Occipital lobe (tissue), 2 donors: Measurements from ENCODE around the gene NEU3. TPM values are rescaled to one million over a fixed set of nuclear protein-coding genes. Genes with fewer than 3 reads are reported as not detected.
"Not testable (repeated sequence)": the region's sequence is repeated elsewhere in the genome, so short reads cannot be mapped to it uniquely, and the experiment has no call there.

Source experiments
- DNase-seq: peaks from one replicate; lab custom pipeline; 2025; lab: John Stamatoyannopoulos, UW
- total RNA-seq: library from RNA; depleted of rRNA; stranded (reverse); fragments of >200 nt; gene quantifications from one replicate; pipeline ENCODE4 v1.2.3, GENCODE V29; 2014

Gene NEU3
- total RNA-seq, 1 donor from 2014 or later = 19.0 TPM

DNA sequence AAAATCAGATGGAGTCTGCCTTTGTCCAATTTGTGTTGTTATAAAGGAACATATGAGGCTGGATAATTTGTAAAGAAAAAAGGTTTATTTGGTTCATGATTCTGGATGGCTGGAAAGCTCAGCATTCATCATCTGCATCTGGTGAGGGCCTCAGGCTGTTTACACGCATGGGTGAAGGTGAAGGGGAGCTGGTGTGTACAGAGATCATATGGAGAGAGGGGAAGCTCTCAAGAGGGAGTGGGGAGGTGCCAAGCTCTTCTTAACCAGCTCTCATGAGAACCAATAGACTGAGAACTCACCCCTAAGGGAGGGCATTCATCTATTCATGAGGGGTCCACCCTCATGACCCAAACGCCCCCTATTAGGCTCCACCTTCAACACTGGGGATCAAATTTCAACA lies 40.0 kb downstream of the NEU3 start:
- no peak for DNase-seq

GRCh38 chr11:75029836-75030631 lies 41.3 kb downstream of the NEU3 start:
- no peak for DNase-seq

GRCh38 chr11:75031224-75031753 lies 42.6 kb downstream of the NEU3 start:
- no peak for DNase-seq

DNA sequence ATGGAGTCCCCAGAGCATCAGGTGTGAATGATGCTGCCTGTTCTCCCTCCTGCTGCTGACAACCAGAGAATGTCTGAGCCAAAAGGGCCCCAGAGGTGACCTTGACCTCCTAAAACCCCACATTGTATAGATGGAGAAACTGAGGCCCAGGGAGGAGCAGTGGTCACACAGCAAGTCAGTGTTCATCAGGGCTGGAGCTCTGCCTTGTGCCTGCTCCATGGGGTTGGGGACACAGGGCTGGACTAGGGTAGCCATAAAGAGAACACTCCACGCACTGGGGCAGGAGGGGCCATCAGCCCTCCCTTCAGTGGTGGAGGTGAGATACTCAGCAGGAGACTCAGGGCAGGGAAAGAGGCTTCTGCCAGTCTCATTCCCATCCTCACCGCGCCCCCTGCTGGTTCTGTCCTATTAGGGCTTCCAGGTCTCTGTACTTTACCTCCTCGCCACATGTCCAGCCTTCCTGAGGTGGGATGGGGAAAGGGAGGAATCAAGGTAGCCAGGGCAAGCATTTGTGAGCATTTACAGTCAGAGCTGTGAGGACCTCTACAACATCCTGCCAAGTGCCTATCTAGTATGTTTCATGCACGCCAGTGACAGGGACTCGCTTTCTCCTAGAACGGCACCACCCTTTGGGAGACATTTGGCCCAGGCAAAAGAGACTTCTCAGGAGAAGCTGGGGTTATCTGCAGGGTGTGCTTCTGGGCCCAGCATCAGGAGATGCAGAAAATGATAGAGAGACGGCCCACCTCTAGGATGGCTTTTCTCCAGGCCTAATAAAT lies 43.2 kb downstream of the NEU3 start:
- peak; percentile 18 for DNase-seq

GRCh38 chr11:75032550-75032935 lies 43.8 kb downstream of the NEU3 start:
- no peak for DNase-seq

DNA sequence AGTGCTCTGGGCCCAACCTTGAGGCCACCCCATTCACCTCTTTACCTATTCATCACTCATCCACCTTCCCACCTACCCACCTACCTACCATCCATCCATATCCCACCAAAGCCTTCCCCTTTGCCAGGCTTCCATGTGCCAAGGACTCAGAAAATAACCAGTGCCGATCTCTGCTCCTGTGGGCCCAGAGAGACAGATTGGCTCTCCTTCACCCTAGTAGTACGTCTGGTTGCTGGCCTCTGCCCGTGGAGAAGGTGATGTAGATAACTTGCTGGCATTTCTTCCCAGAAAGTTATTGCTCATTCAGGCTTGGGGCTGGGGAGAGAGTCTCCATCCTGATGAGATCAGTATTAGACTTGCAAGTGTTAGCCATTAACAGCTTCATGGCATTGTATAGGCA lies 45.2 kb downstream of the NEU3 start:
- DNase-seq = no peak

DNA sequence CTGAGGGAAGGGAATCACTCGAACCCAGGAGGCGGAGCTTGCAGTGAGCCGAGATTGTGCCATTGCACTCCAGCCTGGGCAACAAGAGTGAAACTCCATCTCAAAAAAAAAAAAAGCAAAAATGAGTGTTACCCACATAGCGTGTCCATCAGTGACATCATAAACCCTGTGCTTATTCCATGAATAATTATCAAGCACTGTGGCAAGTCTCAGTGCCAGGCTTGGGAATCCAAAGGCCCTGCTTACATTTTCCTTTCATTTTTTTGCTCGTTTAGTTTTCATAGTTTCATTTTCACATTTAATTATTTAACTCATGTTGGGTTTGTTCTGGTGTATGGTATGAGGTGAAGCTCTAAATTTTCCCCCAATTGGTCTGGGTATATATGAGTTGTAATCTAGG lies 46.5 kb downstream of the NEU3 start:
- DNase-seq = no peak

DNA sequence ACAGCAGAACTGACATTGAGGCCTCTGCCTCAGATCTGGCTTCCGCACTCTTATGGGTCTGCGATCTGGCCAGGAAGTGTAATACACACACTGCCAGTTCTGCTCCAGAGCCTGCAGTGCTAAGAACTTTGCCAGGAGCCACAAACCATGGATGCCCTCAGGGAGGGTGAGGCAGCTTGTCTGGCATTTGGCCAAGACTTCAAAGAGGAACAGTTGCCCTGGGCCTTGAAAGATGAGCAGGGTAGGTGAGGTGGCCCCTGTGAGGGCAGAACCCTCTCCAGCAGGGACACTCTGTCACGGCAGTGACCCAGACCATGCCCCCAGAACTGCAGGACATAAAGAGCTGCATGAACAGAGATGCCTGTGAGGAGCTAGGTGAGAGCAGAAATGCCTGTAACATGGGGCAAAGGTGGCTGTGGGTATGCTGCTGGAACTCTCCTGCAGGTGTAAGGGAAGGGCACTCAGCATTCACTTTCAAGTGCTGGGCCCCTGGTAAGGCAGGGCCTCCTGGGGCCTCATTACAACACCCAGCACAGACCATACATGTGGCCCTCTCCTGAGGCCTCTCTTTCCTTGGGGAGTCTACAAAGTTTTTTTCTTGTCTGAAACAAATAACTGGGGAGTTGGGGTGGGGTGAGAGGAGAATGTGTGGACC lies 47.3 kb downstream of the NEU3 start:
- DNase-seq = no peak

- no peak for DNase-seq
These were observed 51.5 kb downstream of the NEU3 start for GRCh38 chr11:75040167-75040770.

- DNase-seq = no peak
These were observed 52.5 kb downstream of the NEU3 start for GRCh38 chr11:75041263-75041662.

DNA sequence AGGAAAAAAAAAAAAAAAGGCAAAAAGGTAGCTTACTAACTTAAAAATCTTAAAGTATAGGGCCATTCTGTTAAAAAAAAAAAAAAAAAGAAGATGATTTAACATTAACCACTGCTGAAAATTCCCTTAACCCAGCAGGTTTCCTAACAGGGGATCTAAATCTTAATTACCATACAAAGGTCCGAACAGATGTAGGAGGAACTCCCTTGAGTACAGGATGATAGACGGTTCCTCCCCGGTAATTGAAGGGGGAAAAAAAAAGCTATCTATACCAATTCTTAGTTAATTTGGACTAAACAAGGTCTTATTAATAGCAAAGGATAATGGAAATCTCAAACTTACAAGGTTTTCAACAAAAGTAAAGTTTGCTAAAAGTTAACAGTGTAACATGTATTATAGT lies 53.1 kb downstream of the NEU3 start:
- not testable (repeated sequence) for DNase-seq

DNA sequence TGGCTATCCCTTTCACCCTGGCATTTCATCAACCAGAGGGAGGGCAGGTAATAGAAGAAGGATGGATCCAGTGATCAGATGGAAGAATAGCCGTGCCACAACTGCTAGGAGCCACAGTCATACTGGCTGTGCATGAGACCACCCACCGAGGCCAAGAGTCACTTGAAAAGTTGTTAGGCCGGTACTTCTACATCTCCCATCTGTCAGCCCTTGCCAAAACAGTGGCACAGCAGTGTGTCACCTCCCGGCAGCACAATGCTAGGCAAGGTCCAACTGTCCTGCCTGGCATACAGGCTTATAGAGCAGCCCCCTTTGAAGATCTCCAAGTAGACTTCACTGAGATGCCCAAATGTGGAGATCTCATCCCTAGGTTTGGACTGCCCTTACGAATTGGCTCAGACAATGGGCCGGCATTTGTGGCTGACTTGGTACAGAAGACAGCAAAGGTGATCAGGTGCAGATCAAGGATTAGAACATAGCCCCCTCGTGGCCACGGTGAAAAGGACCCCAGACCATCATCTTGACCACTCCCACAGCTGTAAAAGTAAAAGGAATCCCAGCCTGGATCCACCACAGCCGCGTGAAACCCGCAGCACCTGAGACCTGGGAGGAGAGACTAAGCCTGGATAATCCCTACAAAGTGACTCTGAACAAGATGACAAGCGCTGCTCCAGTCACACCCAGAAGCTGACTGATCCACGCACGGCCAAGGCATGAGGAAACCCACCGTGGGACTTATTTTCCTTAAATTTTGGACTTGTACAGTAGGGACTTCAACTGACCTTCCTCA lies 55.8 kb downstream of the NEU3 start:
- DNase-seq = not testable (repeated sequence)

- DNase-seq = not testable (repeated sequence)
These were observed 57.9 kb downstream of the NEU3 start for GRCh38 chr11:75046668-75047067.

- DNase-seq = no peak
These were observed 58.5 kb downstream of the NEU3 start for GRCh38 chr11:75047191-75047590.

DNA sequence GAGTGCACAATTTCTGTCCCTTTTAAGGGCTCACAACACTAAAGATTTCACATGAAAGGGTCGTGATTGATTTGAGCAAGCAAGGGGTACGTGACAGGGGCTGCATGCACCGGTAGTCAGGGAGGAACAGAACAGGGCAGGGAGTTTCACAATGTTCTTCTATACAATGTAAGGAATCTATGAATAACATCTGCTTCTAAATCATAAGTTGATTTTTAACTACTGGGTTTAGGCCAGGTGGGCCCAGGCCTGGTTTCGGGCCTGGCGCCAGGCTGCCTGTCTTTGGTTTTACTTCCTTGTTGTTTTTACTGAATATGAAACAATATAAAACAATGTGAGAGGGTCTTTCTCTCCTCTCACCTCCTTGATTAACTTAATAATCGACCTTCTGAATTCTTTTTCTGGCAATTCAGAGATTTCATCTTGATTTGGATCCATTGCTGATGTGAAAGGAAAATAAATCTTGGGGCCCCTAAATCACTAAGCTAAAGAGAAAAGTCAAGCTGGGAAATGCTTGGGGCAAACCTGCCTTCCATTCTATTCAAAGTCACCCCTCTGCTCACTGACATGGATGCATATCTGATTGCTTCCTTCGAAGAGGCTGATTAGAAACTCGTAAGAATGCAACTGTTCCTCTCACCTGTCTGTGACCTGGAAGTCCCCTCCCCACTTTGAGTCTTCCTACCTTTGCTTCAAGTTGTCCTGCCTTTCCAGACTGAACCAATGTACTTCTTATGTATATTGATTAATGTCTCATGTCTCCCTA lies 61.0 kb downstream of the NEU3 start:
- not testable (repeated sequence) for DNase-seq

GRCh38 chr11:75050516-75050915 lies 61.8 kb downstream of the NEU3 start:
- DNase-seq = no peak

DNA sequence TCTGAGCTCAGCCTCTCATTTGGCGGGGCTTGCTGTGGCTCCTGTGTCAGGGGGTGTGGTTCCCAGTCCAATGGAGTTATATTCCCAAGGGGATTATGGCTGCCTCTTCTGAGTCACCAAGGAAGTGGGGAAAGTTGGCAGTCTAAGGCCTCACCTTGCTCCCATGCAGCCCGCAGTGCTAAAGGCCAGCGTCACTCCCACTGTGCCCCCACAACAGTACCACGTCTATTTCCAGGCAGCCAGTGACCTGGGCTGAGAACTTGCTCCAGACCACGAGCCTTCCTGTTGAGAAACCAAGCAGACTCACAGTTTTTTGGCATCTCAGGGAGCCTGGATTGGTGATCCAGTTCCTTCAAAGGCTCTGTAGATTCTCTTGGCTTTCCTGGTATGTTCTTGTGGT lies 62.3 kb downstream of the NEU3 start:
- DNase-seq = no peak

DNA sequence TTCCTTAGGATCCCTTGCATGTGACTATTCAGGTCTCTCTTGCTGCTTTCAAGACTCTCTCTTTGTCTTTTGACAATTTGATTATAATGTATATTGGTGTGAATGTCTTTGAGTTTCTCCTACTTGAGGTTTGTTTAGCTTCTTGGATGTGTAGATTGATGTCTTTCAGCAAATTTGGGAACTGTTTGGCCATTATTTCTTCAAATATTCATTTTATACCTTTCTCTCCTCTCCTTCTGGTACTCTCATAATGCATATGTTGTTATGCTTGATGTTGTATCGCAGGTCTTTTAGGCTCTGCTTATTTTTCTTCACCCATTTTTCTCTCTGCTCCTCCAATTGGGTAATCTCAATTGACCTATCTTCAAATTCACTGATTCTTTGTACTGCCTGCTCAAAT lies 63.7 kb downstream of the NEU3 start:
- DNase-seq = no peak

GRCh38 chr11:75055511-75055910 lies 66.8 kb downstream of the NEU3 start:
- no peak for DNase-seq

- no peak for DNase-seq
These were observed 68.1 kb downstream of the NEU3 start for GRCh38 chr11:75056814-75057213.
